GM20431 (cell line): Measurements from ENCODE around the gene GRM1.
"Not testable (repeated sequence)": the region's sequence is repeated elsewhere in the genome, so short reads cannot be mapped to it uniquely, and the experiment has no call there.

Experiments used
- in situ Hi-C: fragments of 300-500 bp; cut with MseI, MboI; formaldehyde crosslinking; loops from one replicate; pipeline ENCODE4 v1.15.0; 2020; ENCODE audit warnings: low sequenced_read_pairs; ENCODE audit not compliant: unreplicated experiment

Gene GRM1

GRCh38 chr6:146183831-146184230 lies 155.0 kb downstream of the GRM1 start:
- in situ Hi-C loops, result no loop called here

- in situ Hi-C loops, result no loop called here
Measured at GRCh38 chr6:146184701-146185100, 155.8 kb downstream of the GRM1 start.

- in situ Hi-C loops, result no loop called here
Measured at GRCh38 chr6:146189131-146189530, 160.3 kb downstream of the GRM1 start.

GRCh38 chr6:146190581-146190980 lies 161.7 kb downstream of the GRM1 start:
- in situ Hi-C loops, result no loop called here

- in situ Hi-C loops, result no loop called here
Measured at GRCh38 chr6:146191166-146191565, 162.3 kb downstream of the GRM1 start.

- in situ Hi-C loops, result no loop called here
Measured at GRCh38 chr6:146191612-146192011, 162.8 kb downstream of the GRM1 start.

- in situ Hi-C loops, result no loop called here
Measured at GRCh38 chr6:146194434-146194833, 165.6 kb downstream of the GRM1 start.

- in situ Hi-C loops, result no loop called here
Measured at GRCh38 chr6:146200176-146200575, 171.3 kb downstream of the GRM1 start.

GRCh38 chr6:146202570-146202969 lies 173.7 kb downstream of the GRM1 start:
- in situ Hi-C loops, result no loop called here

- in situ Hi-C loops, result no loop called here
Measured at GRCh38 chr6:146209942-146210341, 181.1 kb downstream of the GRM1 start.

GRCh38 chr6:146210406-146211083 lies 181.7 kb downstream of the GRM1 start:
- in situ Hi-C loops, result no loop called here

GRCh38 chr6:146211646-146212045 lies 182.8 kb downstream of the GRM1 start:
- in situ Hi-C loops, result no loop called here

GRCh38 chr6:146212781-146213180 lies 183.9 kb downstream of the GRM1 start:
- in situ Hi-C loops, result no loop called here

GRCh38 chr6:146219101-146219500 lies 190.2 kb downstream of the GRM1 start:
- in situ Hi-C loops, result no loop called here

- in situ Hi-C loops, result no loop called here
Measured at GRCh38 chr6:146224449-146224848, 195.6 kb downstream of the GRM1 start.

GRCh38 chr6:146224988-146225387 lies 196.1 kb downstream of the GRM1 start:
- in situ Hi-C loops, result no loop called here

- in situ Hi-C loops, result no loop called here
Measured at GRCh38 chr6:146240322-146240721, 211.5 kb downstream of the GRM1 start.

- in situ Hi-C loops, result no loop called here
Measured at GRCh38 chr6:146240807-146241206, 211.9 kb downstream of the GRM1 start.

GRCh38 chr6:146243646-146244045 lies 214.8 kb downstream of the GRM1 start:
- in situ Hi-C loops, result not testable (repeated sequence)

GRCh38 chr6:146244630-146245143 lies 215.8 kb downstream of the GRM1 start:
- in situ Hi-C loops, result no loop called here

- in situ Hi-C loops, result no loop called here
Measured at GRCh38 chr6:146246028-146246427, 217.2 kb downstream of the GRM1 start.

- in situ Hi-C loops, result no loop called here
Measured at GRCh38 chr6:146253691-146254090, 224.8 kb downstream of the GRM1 start.
